H9 (cell line): ENCODE measurements around the gene CAPN12. TPM values are rescaled to one million over a fixed set of nuclear protein-coding genes. Genes with fewer than 3 reads are reported as not detected.

ENCODE experiments used
- DNase-seq: peaks from one replicate; pipeline ENCODE4 v3.0.0-alpha.2; 2017
- H2AFZ ChIP-seq: one replicate; pipeline ENCODE4 v1.6.1; 2013; ENCODE audit warnings: mild to moderate bottlenecking, low read length, control low read depth, moderate library complexity
- H2AK5ac ChIP-seq: 2 replicates; pipeline ENCODE4 v1.6.1; 2013; ENCODE audit warnings: low read length, control low read depth, mixed read lengths; ENCODE audit not compliant: insufficient read length
- H2BK120ac ChIP-seq: one replicate; pipeline ENCODE4 v1.6.1; 2013; ENCODE audit warnings: low read depth, mild to moderate bottlenecking, low read length, control low read depth, inconsistent platforms; ENCODE audit not compliant: poor library complexity, severe bottlenecking
- H2BK12ac ChIP-seq: 2 replicates; pipeline ENCODE4 v1.6.1; 2013; ENCODE audit warnings: low read length, control low read depth, mixed read lengths, low read depth; ENCODE audit not compliant: insufficient read length
- H2BK15ac ChIP-seq: 2 replicates; pipeline ENCODE4 v1.6.1; 2013; ENCODE audit warnings: low read depth, low read length, control low read depth
- H2BK20ac ChIP-seq: one replicate; pipeline ENCODE4 v1.6.1; 2013; ENCODE audit warnings: low read depth, mild to moderate bottlenecking, low read length, control low read depth, inconsistent platforms; ENCODE audit not compliant: poor library complexity, severe bottlenecking
- H2BK5ac ChIP-seq: 2 replicates; pipeline ENCODE4 v1.6.1; 2013; ENCODE audit warnings: low read length, control low read depth, mixed read lengths; ENCODE audit not compliant: insufficient read length
- H3K14ac ChIP-seq: 2 replicates; pipeline ENCODE4 v1.6.1; 2013; ENCODE audit warnings: low read length, control low read depth; ENCODE audit not compliant: insufficient read depth
- H3K18ac ChIP-seq: 2 replicates; pipeline ENCODE4 v1.6.1; 2013; ENCODE audit warnings: low read depth, mild to moderate bottlenecking, mixed read lengths, low read length, control low read depth; ENCODE audit not compliant: insufficient read length
- H3K23ac ChIP-seq: 2 replicates; pipeline ENCODE4 v1.6.1; 2013; ENCODE audit warnings: low read length, control low read depth, mixed read lengths, low read depth; ENCODE audit not compliant: insufficient read length
- H3K23me2 ChIP-seq: 2 replicates; pipeline ENCODE4 v1.6.1; 2013; ENCODE audit warnings: low read depth, mild to moderate bottlenecking, mixed read lengths, low read length, control low read depth; ENCODE audit not compliant: insufficient read length, poor library complexity, severe bottlenecking
- H3K27ac ChIP-seq: 2 replicates; pipeline ENCODE4 v1.5.1; 2013; ENCODE audit warnings: low read length, control low read depth, mixed read lengths, low read depth; ENCODE audit not compliant: insufficient read length
- H3K27me3 ChIP-seq: 2 replicates; pipeline ENCODE4 v1.6.1; 2013; ENCODE audit warnings: low read length, control low read depth, inconsistent platforms; ENCODE audit not compliant: insufficient read depth
- H3K4ac ChIP-seq: 2 replicates; pipeline ENCODE4 v1.6.1; 2013; ENCODE audit warnings: low read depth, mild to moderate bottlenecking, control low read depth, inconsistent platforms, low read length, moderate library complexity
- H3K4me1 ChIP-seq: 2 replicates; pipeline ENCODE4 v1.6.1; 2013; ENCODE audit warnings: low read length, control low read depth, inconsistent platforms; ENCODE audit not compliant: insufficient read depth
- H3K4me2 ChIP-seq: 2 replicates; pipeline ENCODE4 v1.6.1; 2013; ENCODE audit warnings: low read length, control low read depth, mixed read lengths; ENCODE audit not compliant: insufficient read length, insufficient read depth
- H3K56ac ChIP-seq: 2 replicates; pipeline ENCODE4 v1.6.1; 2013; ENCODE audit warnings: low read depth, mild to moderate bottlenecking, mixed read lengths, low read length, control low read depth; ENCODE audit not compliant: insufficient read length
- H3K79me1 ChIP-seq: 2 replicates; pipeline ENCODE4 v1.6.1; 2013; ENCODE audit warnings: low read depth, mild to moderate bottlenecking, moderate library complexity, low read length, control low read depth, inconsistent platforms; ENCODE audit not compliant: insufficient read depth, poor library complexity, severe bottlenecking
- H3K79me2 ChIP-seq: 2 replicates; pipeline ENCODE4 v1.6.1; 2013; ENCODE audit warnings: low read length, control low read depth, inconsistent platforms; ENCODE audit not compliant: insufficient read depth
- H3K9ac ChIP-seq: 2 replicates; pipeline ENCODE4 v1.6.1; 2013; ENCODE audit warnings: low read length, control low read depth, mixed read lengths; ENCODE audit not compliant: insufficient read length; ENCODE audit errors: extremely low read depth
- H3K9me3 ChIP-seq: one replicate; pipeline ENCODE4 v1.6.1; 2013; ENCODE audit warnings: low read depth, low read length, inconsistent platforms; ENCODE audit not compliant: control insufficient read depth
- H3T11ph ChIP-seq: one replicate; pipeline ENCODE4 v1.6.1; 2013; ENCODE audit warnings: mild to moderate bottlenecking, low read length, control low read depth, inconsistent platforms
- H4K20me1 ChIP-seq: one replicate; pipeline ENCODE4 v1.6.1; 2013; ENCODE audit not compliant: control insufficient read depth, insufficient read length, insufficient read depth
- H4K5ac ChIP-seq: 2 replicates; pipeline ENCODE4 v1.6.1; 2013; ENCODE audit warnings: low read depth, mild to moderate bottlenecking, mixed read lengths, low read length, control low read depth; ENCODE audit not compliant: insufficient read length
- H4K8ac ChIP-seq: replicated peaks from 2 replicates; pipeline ENCODE4 v1.6.1; 2013; ENCODE audit warnings: low read length, control low read depth, mixed read lengths, low read depth; ENCODE audit not compliant: insufficient read length
- H4K91ac ChIP-seq: 2 replicates; pipeline ENCODE4 v1.6.1; 2013; ENCODE audit warnings: low read depth, mild to moderate bottlenecking, moderate library complexity, mixed read lengths, low read length, control low read depth; ENCODE audit not compliant: insufficient read length
- H3K27ac Mint-ChIP-seq, 3 experiments: 2 replicates in 2 of 3; 3 replicates in 1 of 3; pipeline ENCODE4 v1.8.0; 2020 to 2021; ENCODE audit warnings: mixed read lengths in 3 of 3, mild to moderate bottlenecking in 1 of 3, moderate library complexity in 1 of 3
- H3K27me3 Mint-ChIP-seq: 2 replicates; pipeline ENCODE4 v1.8.0; 2021; ENCODE audit warnings: low read depth, mild to moderate bottlenecking, moderate library complexity, mixed read lengths
- H3K36me3 Mint-ChIP-seq, 3 experiments: 2 replicates in 2 of 3; 3 replicates in 1 of 3; pipeline ENCODE4 v1.8.0; 2020 to 2021; ENCODE audit warnings: low read depth in 3 of 3, mixed read lengths in 3 of 3; ENCODE audit not compliant: insufficient read depth in 1 of 3
- H3K4me1 Mint-ChIP-seq, 2 experiments: 2 replicates each; pipeline ENCODE4 v1.8.0; 2020; ENCODE audit warnings: mixed read lengths in 2 of 2
- H3K4me3 Mint-ChIP-seq, 2 experiments: 2 replicates in 1 of 2; 3 replicates in 1 of 2; pipeline ENCODE4 v1.8.0; 2020 to 2021; ENCODE audit warnings: mild to moderate bottlenecking in 2 of 2, mixed read lengths in 2 of 2, moderate library complexity in 1 of 2
- H3K9me3 Mint-ChIP-seq, 2 experiments: 2 replicates in 1 of 2; 3 replicates in 1 of 2; pipeline ENCODE4 v1.8.0; 2020; ENCODE audit warnings: mild to moderate bottlenecking in 2 of 2, mixed read lengths in 2 of 2, moderate library complexity in 1 of 2
- WGBS: extraction: QIAGEN DNeasy Blood & Tissue Kit; methylation state at CpG from one replicate; pipeline ENCODE4 v1.1.7; 2013; ENCODE audit warnings: missing lambda C conversion rate, low lambda C conversion rate, mixed read lengths; ENCODE audit not compliant: insufficient read length; ENCODE audit errors: extremely low coverage; 5-methylcytosine and 5-hydroxymethylcytosine counted together
- total RNA-seq: library from RNA; stranded (reverse); gene quantifications from 2 replicates; pipeline ENCODE4 v1.2.1, GENCODE V29; 2021
- TF ChIP-seq, protein P1 (sequence below): fragments of 200-600 bp; sonication (generic); conservative IDR thresholded peaks from 3 replicates; pipeline ENCODE4 v1.8.0; 2021; ENCODE audit warnings: antibody characterized with exemption, mild to moderate bottlenecking

The CAPN12 gene
- total RNA-seq, 1 experiment from 2014 or later = 10.5 TPM

DNA sequence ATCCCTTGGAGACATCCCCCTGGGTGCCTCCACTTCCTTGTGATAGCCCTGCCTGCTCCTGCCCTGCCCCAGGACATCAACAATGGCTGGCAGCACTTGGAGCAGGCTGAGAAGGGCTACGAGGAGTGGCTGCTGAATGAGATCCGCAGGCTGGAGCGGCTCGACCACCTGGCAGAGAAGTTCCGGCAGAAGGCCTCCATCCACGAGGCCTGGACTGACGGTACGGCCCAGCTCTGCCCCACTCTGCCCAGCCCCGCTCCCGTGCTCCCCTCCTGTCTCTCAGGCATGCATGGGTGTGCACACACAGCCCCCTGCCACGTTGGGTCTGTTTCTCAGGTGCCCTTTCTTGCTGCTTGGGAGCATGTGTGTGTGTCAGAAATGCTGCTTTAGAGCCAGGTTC, 26.4 kb downstream of the CAPN12 start:
- Histone ChIP-seq H4K91ac (no peak overlapping the region), H3K27ac (no peak overlapping the region), H3K23me2 (no peaks in the 10 kb centered on the region), H2BK5ac (no peak overlapping the region), H3K79me2 (no peaks in the 10 kb centered on the region), H3K4me2 (no peak overlapping the region), H3K14ac (no peak overlapping the region), H3K27me3 (no peaks in the 10 kb centered on the region), H3K4me1 (no peaks in the 10 kb centered on the region), H4K20me1 (no peaks in the 10 kb centered on the region), H4K8ac (no peak overlapping the region), H2BK120ac (no peak overlapping the region), H2BK15ac (no peak overlapping the region), H3K56ac (no peak overlapping the region), H3K18ac (no peak overlapping the region), H2AFZ (no peak overlapping the region), H2AK5ac (no peak overlapping the region), H2BK20ac (no peak overlapping the region), H3K9me3 (no peaks in the 10 kb centered on the region), H3K9ac (no peak overlapping the region), H3K23ac (no peak overlapping the region), H2BK12ac (no peak overlapping the region), H4K5ac (no peak overlapping the region), H3K4ac (no peak overlapping the region), H3K79me1 (no peaks in the 10 kb centered on the region), H3T11ph (no peak overlapping the region)
- TF ChIP-seq, protein P1, sequence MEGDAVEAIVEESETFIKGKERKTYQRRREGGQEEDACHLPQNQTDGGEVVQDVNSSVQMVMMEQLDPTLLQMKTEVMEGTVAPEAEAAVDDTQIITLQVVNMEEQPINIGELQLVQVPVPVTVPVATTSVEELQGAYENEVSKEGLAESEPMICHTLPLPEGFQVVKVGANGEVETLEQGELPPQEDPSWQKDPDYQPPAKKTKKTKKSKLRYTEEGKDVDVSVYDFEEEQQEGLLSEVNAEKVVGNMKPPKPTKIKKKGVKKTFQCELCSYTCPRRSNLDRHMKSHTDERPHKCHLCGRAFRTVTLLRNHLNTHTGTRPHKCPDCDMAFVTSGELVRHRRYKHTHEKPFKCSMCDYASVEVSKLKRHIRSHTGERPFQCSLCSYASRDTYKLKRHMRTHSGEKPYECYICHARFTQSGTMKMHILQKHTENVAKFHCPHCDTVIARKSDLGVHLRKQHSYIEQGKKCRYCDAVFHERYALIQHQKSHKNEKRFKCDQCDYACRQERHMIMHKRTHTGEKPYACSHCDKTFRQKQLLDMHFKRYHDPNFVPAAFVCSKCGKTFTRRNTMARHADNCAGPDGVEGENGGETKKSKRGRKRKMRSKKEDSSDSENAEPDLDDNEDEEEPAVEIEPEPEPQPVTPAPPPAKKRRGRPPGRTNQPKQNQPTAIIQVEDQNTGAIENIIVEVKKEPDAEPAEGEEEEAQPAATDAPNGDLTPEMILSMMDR = no peak
- Mint-ChIP-seq H3K27ac (no peak overlapping the region), H3K9me3 (no peaks in the 10 kb centered on the region), H3K4me1 (peaks cover 0 to 4% of the 10 kb centered on the region in 2 experiments; a peak in 1 of 4 replicates), H3K27me3 (no peaks in the 10 kb centered on the region), H3K36me3 (peaks cover 34 to 76% (median 72%) of the 10 kb centered on the region in 3 experiments; a peak in 6 of 7 replicates), H3K4me3 (no peak overlapping the region)
- no CpG with 5 or more reads among the region's 11 CpGs for WGBS
- DNase-seq = no peak
